HCT116 (cell line): ENCODE results near the gene DARS1. TPM values are rescaled to one million over a fixed set of nuclear protein-coding genes. Genes with fewer than 3 reads are reported as not detected.

Experiments used
- ATAC-seq: fragments of 200-7000 bp; cut with Tn5 transposase; 2 replicates; pipeline ENCODE4 v1.9.1; 2020; ENCODE audit warnings: mild to moderate bottlenecking, moderate library complexity
- BruUV-seq: library from RNA; stranded (reverse); fragments of 400-500 nt; replicated peaks from 2 replicates; lab custom pipeline; 2021; lab: Mats Ljungman, UMichigan
- CTCF ChIA-PET: fragments of 300-600 bp; sonication (Branson Sonifier 250); formaldehyde crosslinking; loops from one replicate; lab custom pipeline; 2021; ENCODE audit warnings: antibody characterized with exemption; lab: Charles Lee
- POLR2A ChIA-PET: fragments of 300-600, 350-600 bp; sonication (Branson Sonifier 250); formaldehyde crosslinking; loops from one replicate; lab custom pipeline; 2021; ENCODE audit warnings: antibody characterized with exemption; lab: Charles Lee
- RAD21 ChIA-PET, 2 experiments: fragments of 300-600 bp; sonication (Branson Sonifier 250); formaldehyde crosslinking; loops; one replicate each; lab custom pipeline; 2023; ENCODE audit warnings: low total read pairs in 2 of 2; ENCODE audit not compliant: uncharacterized antibody in 2 of 2, unreplicated experiment in 2 of 2, low non-redundant PET in 1 of 2; lab: Charles Lee
- DNase-seq: peaks from one replicate; pipeline ENCODE4 v3.0.0-alpha.2; 2010; ENCODE audit warnings: low read depth, low spot score
- H2AFZ ChIP-seq: fragments of 200-600 bp; shearing (Covaris generic), sonication (generic); 2 replicates; pipeline ENCODE4 v1.6.1; 2017; ENCODE audit warnings: low read depth, mixed run types, mixed read lengths, antibody characterized with exemption, low read length; ENCODE audit not compliant: poor library complexity, severe bottlenecking
- H3K27ac ChIP-seq: 2 replicates; pipeline ENCODE4 v1.5.1; 2012; ENCODE audit warnings: low read depth, low read length
- H3K27me3 ChIP-seq: fragments of 200-600 bp; sonication (generic); 2 replicates; pipeline ENCODE4 v1.6.1; 2016; ENCODE audit warnings: mixed run types, low read length, mixed read lengths; ENCODE audit not compliant: insufficient read depth
- H3K36me3 ChIP-seq, 2 experiments: fragments of 200-500 bp in 1 of 2; fragments of 200-600 bp in 1 of 2; sonication (Bioruptor generic) in 1 of 2; sonication (generic) in 1 of 2; 2 replicates each; pipeline versions ENCODE4 v1.5.1 to v1.6.1; 2014 to 2016; ENCODE audit warnings: low read length in 2 of 2, inconsistent platforms in 1 of 2, mixed read lengths in 1 of 2, mixed run types in 1 of 2; ENCODE audit not compliant: insufficient read depth in 2 of 2, control insufficient read depth in 1 of 2
- H3K4me1 ChIP-seq, 2 experiments: fragments of 200-600 bp in 1 of 2; sonication (generic) in 1 of 2; 2 replicates each; pipeline versions ENCODE4 v1.5.1 to v1.6.1; 2012 to 2017; ENCODE audit warnings: low read length in 2 of 2, inconsistent platforms in 1 of 2, mild to moderate bottlenecking in 1 of 2, mixed read lengths in 1 of 2, mixed run types in 1 of 2, moderate library complexity in 1 of 2; ENCODE audit not compliant: insufficient read depth in 2 of 2, control insufficient read depth in 1 of 2
- H3K4me2 ChIP-seq: fragments of 200-600 bp; sonication (generic); 2 replicates; pipeline ENCODE4 v1.6.1; 2017; ENCODE audit warnings: mixed run types, low read length, mixed read lengths
- H3K4me3 ChIP-seq, 2 experiments: fragments of 200-600 bp in 1 of 2; sonication (generic) in 1 of 2; replicated peaks in 1 of 2; 2 replicates each; pipeline ENCODE4 v1.5.1; 2011 to 2016; ENCODE audit warnings: low read length in 2 of 2, control low read depth in 1 of 2, low read depth in 1 of 2, mild to moderate bottlenecking in 1 of 2, mixed read lengths in 1 of 2, mixed run types in 1 of 2
- H3K79me2 ChIP-seq: fragments of 200-600 bp; sonication (generic); 2 replicates; pipeline ENCODE4 v1.6.1; 2017; ENCODE audit warnings: mild to moderate bottlenecking, mixed run types, low read length, moderate library complexity, mixed read lengths; ENCODE audit not compliant: insufficient read depth
- H3K9ac ChIP-seq: fragments of 200-600 bp; sonication (generic); 2 replicates; pipeline ENCODE4 v1.6.1; 2016; ENCODE audit warnings: low read length, mixed read lengths
- H3K9me2 ChIP-seq: fragments of 200-600 bp; sonication (generic), shearing (Covaris generic); 2 replicates; pipeline ENCODE4 v1.6.1; 2017; ENCODE audit warnings: mixed run types, mild to moderate bottlenecking, moderate library complexity; ENCODE audit not compliant: insufficient read depth
- H3K9me3 ChIP-seq, 2 experiments: fragments of 200-500 bp in 1 of 2; fragments of 200-600 bp in 1 of 2; sonication (Bioruptor generic) in 1 of 2; sonication (generic) in 1 of 2; 2 replicates each; pipeline ENCODE4 v1.6.1; 2014 to 2017; ENCODE audit warnings: low read length in 2 of 2, mixed read lengths in 2 of 2, inconsistent platforms in 1 of 2, low read depth in 1 of 2, mild to moderate bottlenecking in 1 of 2, mixed run types in 1 of 2, moderate library complexity in 1 of 2; ENCODE audit not compliant: control insufficient read depth in 1 of 2, insufficient read depth in 1 of 2
- H4K20me1 ChIP-seq: fragments of 200-600 bp; sonication (generic), shearing (Covaris generic); 2 replicates; pipeline ENCODE4 v1.6.1; 2017; ENCODE audit warnings: mixed run types, mild to moderate bottlenecking, moderate library complexity; ENCODE audit not compliant: insufficient read depth
- CBX3 ChIP-seq: IDR thresholded peaks from 2 replicates; pipeline ENCODE4 v1.6.1; 2012; ENCODE audit warnings: low read depth
- CEBPB ChIP-seq: IDR thresholded peaks from 2 replicates; pipeline ENCODE4 v1.6.1; 2012; ENCODE audit warnings: low read depth
- EGR1 ChIP-seq: IDR thresholded peaks from 2 replicates; pipeline ENCODE4 v1.6.1; 2012; ENCODE audit warnings: low read depth
- ELF1 ChIP-seq: IDR thresholded peaks from 2 replicates; pipeline ENCODE4 v1.6.1; 2012; ENCODE audit warnings: low read depth, borderline replicate concordance
- EZH2phosphoT487 ChIP-seq: fragments of 200-600 bp; IDR thresholded peaks from 2 replicates; pipeline ENCODE4 v1.6.1; 2018; ENCODE audit warnings: antibody characterized with exemption, borderline replicate concordance
- SP1 ChIP-seq: IDR thresholded peaks from 2 replicates; pipeline ENCODE4 v1.6.1; 2012; ENCODE audit warnings: low read depth
- ZNF274 ChIP-seq: fragments of 200-500 bp; sonication (Bioruptor generic); IDR thresholded peaks from 2 replicates; pipeline ENCODE4 v1.6.1; 2014; ENCODE audit warnings: mild to moderate bottlenecking, low read depth, low read length, inconsistent platforms
- intact Hi-C: fragments of 100-400 bp; cut with micrococcal nuclease; formaldehyde crosslinking; loops from 2 replicates; pipeline ENCODE4 v1.10.0; 2022
- total RNA-seq: library from RNA; stranded (reverse); gene quantifications from one replicate; pipeline ENCODE4 v1.2.1, GENCODE V29; 2021; ENCODE audit not compliant: unreplicated experiment
- TF ChIP-seq, protein P1 (sequence below): IDR thresholded peaks from 2 replicates; pipeline ENCODE4 v1.6.1; 2012; ENCODE audit warnings: low read depth
- TF ChIP-seq, protein P2 (sequence below): IDR thresholded peaks from 2 replicates; pipeline ENCODE4 v1.6.1; 2012

Gene DARS1
- total RNA-seq, 1 experiment from 2014 or later: 94.8 TPM

DNA sequence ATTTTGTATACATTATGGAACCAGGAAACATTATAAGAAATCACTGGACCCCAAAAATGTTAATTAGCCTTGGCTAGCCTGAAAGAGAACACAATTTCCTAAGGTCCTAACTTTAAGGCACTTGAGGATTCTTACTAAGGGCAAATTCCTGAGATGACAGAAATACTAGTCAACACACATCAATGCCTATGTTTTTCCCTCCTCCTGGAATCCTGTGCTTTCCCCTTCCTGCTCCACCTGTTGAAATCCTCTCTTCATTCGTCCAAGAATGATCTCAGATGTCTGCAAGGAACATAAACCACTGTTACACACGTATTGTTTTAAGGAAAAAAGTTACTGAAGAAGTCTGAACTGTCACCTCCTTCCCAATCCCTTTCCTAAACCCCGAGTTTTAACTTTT lies 21.2 kb upstream of the DARS1 start:
- no peaks in the 10 kb centered on the region for H4K20me1 ChIP-seq
- peak; percentile 57; the same call in 1 of the 2 replicates for ATAC-seq
- H2AFZ ChIP-seq: no peak overlapping the region
- ChIA-PET CTCF (no interaction called here), POLR2A (no interaction called here)
- no peak overlapping the region for H3K4me3 ChIP-seq
- H3K9me2 ChIP-seq: no peaks in the 10 kb centered on the region
- TF ChIP-seq, protein P1, sequence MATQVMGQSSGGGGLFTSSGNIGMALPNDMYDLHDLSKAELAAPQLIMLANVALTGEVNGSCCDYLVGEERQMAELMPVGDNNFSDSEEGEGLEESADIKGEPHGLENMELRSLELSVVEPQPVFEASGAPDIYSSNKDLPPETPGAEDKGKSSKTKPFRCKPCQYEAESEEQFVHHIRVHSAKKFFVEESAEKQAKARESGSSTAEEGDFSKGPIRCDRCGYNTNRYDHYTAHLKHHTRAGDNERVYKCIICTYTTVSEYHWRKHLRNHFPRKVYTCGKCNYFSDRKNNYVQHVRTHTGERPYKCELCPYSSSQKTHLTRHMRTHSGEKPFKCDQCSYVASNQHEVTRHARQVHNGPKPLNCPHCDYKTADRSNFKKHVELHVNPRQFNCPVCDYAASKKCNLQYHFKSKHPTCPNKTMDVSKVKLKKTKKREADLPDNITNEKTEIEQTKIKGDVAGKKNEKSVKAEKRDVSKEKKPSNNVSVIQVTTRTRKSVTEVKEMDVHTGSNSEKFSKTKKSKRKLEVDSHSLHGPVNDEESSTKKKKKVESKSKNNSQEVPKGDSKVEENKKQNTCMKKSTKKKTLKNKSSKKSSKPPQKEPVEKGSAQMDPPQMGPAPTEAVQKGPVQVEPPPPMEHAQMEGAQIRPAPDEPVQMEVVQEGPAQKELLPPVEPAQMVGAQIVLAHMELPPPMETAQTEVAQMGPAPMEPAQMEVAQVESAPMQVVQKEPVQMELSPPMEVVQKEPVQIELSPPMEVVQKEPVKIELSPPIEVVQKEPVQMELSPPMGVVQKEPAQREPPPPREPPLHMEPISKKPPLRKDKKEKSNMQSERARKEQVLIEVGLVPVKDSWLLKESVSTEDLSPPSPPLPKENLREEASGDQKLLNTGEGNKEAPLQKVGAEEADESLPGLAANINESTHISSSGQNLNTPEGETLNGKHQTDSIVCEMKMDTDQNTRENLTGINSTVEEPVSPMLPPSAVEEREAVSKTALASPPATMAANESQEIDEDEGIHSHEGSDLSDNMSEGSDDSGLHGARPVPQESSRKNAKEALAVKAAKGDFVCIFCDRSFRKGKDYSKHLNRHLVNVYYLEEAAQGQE: no peak
- TF ChIP-seq CBX3: no peak
- TF ChIP-seq, protein P2, sequence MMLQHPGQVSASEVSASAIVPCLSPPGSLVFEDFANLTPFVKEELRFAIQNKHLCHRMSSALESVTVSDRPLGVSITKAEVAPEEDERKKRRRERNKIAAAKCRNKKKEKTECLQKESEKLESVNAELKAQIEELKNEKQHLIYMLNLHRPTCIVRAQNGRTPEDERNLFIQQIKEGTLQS: no peak
- TF ChIP-seq ZNF274: no peak
- TF ChIP-seq CEBPB: no peak
- no peak for TF ChIP-seq EZH2phosphoT487
- no peak for TF ChIP-seq SP1
- TF ChIP-seq ELF1: no peak
- TF ChIP-seq EGR1: no peak
- TF ChIP-seq, all 23 proteins: peak for 0
- no peaks in the 10 kb centered on the region for H3K9me3 ChIP-seq
- H3K9ac ChIP-seq: no peak overlapping the region
- no peaks in the 10 kb centered on the region for H3K27me3 ChIP-seq
- peaks cover 3 to 10% of the 10 kb centered on the region in 2 experiments; a peak in 2 of 4 replicates for H3K4me1 ChIP-seq
- intact Hi-C loops: no loop called here
- H3K79me2 ChIP-seq: no peaks in the 10 kb centered on the region
- H3K4me2 ChIP-seq: peak overlapping the region; percentile 13; the same call in 1 of the 2 replicates
- no peak overlapping the region for H3K27ac ChIP-seq
- no TSS peak for BruUV-seq
- H3K36me3 ChIP-seq: no peaks in the 10 kb centered on the region
- RAD21 ChIA-PET: no interaction called here
- no peak for DNase-seq
